HepG2 (cell line): Measurements from ENCODE around the gene LGALS4. TPM values are rescaled to one million over a fixed set of nuclear protein-coding genes. Genes with fewer than 3 reads are reported as not detected.

Experiments
- ATF7 ChIP-seq, 2 experiments: fragments of 450-650 bp in 1 of 2; sonication (generic) in 1 of 2; formaldehyde crosslinking in 1 of 2; IDR thresholded peaks; 2 replicates each; pipeline versions ENCODE4 v1.4.0 to v1.6.1; 2016 to 2020; ENCODE audit warnings: antibody characterized with exemption in 1 of 2, mild to moderate bottlenecking in 1 of 2, missing genetic modification reagents in 1 of 2
- FOSL2 ChIP-seq: sonication (generic); formaldehyde crosslinking; IDR thresholded peaks from 2 replicates; pipeline ENCODE4 v1.4.0; 2020; ENCODE audit warnings: missing genetic modification reagents
- GATAD2A ChIP-seq: IDR thresholded peaks from 2 replicates; pipeline ENCODE4 v1.6.1; 2016
- JARID2 ChIP-seq: sonication (generic); formaldehyde crosslinking; IDR thresholded peaks from 2 replicates; pipeline ENCODE4 v1.8.1; 2023; ENCODE audit warnings: missing genetic modification reagents, inconsistent platforms; ENCODE audit not compliant: insufficient replicate concordance
- KDM1A ChIP-seq: IDR thresholded peaks from 2 replicates; pipeline ENCODE4 v1.6.1; 2016; ENCODE audit warnings: missing compliant biosample characterization
- MIXL1 ChIP-seq: IDR thresholded peaks from 2 replicates; pipeline ENCODE4 v1.6.1; 2016
- NBN ChIP-seq: fragments of 450-650 bp; conservative IDR thresholded peaks from 2 replicates; pipeline ENCODE4 v1.6.1; 2017
- NCOA2 ChIP-seq: sonication (generic); formaldehyde crosslinking; IDR thresholded peaks from 2 replicates; pipeline ENCODE4 v1.8.0; 2022; ENCODE audit warnings: inconsistent platforms
- NR2F6 ChIP-seq, 2 experiments: IDR thresholded peaks; 2 replicates each; pipeline ENCODE4 v1.6.1; 2016; ENCODE audit warnings: antibody characterized with exemption in 1 of 2, mild to moderate bottlenecking in 1 of 2
- RAD51 ChIP-seq: fragments of 450-650 bp; IDR thresholded peaks from 2 replicates; pipeline ENCODE4 v1.6.1; 2016; ENCODE audit warnings: borderline replicate concordance
- RARA ChIP-seq: IDR thresholded peaks from 2 replicates; pipeline ENCODE4 v1.6.1; 2016; ENCODE audit warnings: missing genetic modification reagents, missing compliant biosample characterization
- REPIN1 ChIP-seq: sonication (generic); formaldehyde crosslinking; IDR thresholded peaks from 2 replicates; pipeline ENCODE4 v1.8.0; 2022; ENCODE audit warnings: missing genetic modification reagents, low read depth, mild to moderate bottlenecking, borderline replicate concordance
- ZNF180 ChIP-seq: sonication (generic); formaldehyde crosslinking; IDR thresholded peaks from 2 replicates; pipeline ENCODE4 v1.4.0; 2020; ENCODE audit warnings: low read depth, missing genetic modification reagents, borderline replicate concordance
- ZNF629 ChIP-seq: sonication (generic); formaldehyde crosslinking; conservative IDR thresholded peaks from 2 replicates; pipeline ENCODE4 v1.5.0; 2020; ENCODE audit warnings: missing genetic modification reagents
- ZNF766 ChIP-seq: sonication (generic); formaldehyde crosslinking; IDR thresholded peaks from 2 replicates; pipeline ENCODE4 v1.5.0; 2020; ENCODE audit warnings: missing genetic modification reagents, borderline replicate concordance
- polyA plus RNA-seq, 8 experiments: library from polyadenylated mRNA; depleted of rRNA in 3 of 8; stranded (reverse) in 7 of 8; unstranded in 1 of 8; fragments of >200 nt; fragmentation: Illumina TruSeq in 4 of 8; extraction: Trizol in 4 of 8; gene quantifications; 2 replicates each; pipeline versions ENCODE4 v1.2.1 to v1.2.3, GENCODE V29; 2011 to 2016; ENCODE audit warnings: low read depth in 4 of 8, missing spikeins in 1 of 8, mixed read lengths in 1 of 8; ENCODE audit not compliant: insufficient read depth in 1 of 8
- total RNA-seq, 5 experiments: library from RNA; depleted of rRNA; stranded (reverse); fragments of >200 nt; fragmentation: Illumina TruSeq; extraction: Trizol; gene quantifications; 2 replicates each; pipeline ENCODE4 v1.2.3, GENCODE V29; 2016; ENCODE audit warnings: low read depth in 1 of 5
- TF ChIP-seq, protein P1 (sequence below): sonication (generic); formaldehyde crosslinking; IDR thresholded peaks from 2 replicates; pipeline ENCODE4 v1.5.1; 2020; ENCODE audit warnings: missing genetic modification reagents, mild to moderate bottlenecking, borderline replicate concordance
- TF ChIP-seq, protein P2 (sequence below): sonication (generic); formaldehyde crosslinking; IDR thresholded peaks from 2 replicates; pipeline ENCODE4 v1.5.1; 2020; ENCODE audit warnings: mild to moderate bottlenecking, missing genetic modification reagents, moderate library complexity
- TF ChIP-seq, protein P3 (sequence below): sonication (generic); formaldehyde crosslinking; IDR thresholded peaks from 2 replicates; pipeline ENCODE4 v1.4.0; 2020; ENCODE audit warnings: missing genetic modification reagents, mild to moderate bottlenecking, borderline replicate concordance
- TF ChIP-seq, protein P4 (sequence below): IDR thresholded peaks from 2 replicates; pipeline ENCODE4 v1.6.1; 2016; ENCODE audit warnings: mild to moderate bottlenecking
- TF ChIP-seq, protein P5 (sequence below): sonication (generic); formaldehyde crosslinking; IDR thresholded peaks from 2 replicates; pipeline ENCODE4 v1.8.1; 2023; ENCODE audit warnings: mild to moderate bottlenecking, moderate library complexity, missing genetic modification reagents

Gene LGALS4
- total and polyA plus RNA-seq, 2 of the 13 experiments (the other 11 are each of a cell fraction or from before 2014, with no cell fraction given) = 0.24 to 0.71 TPM

DNA sequence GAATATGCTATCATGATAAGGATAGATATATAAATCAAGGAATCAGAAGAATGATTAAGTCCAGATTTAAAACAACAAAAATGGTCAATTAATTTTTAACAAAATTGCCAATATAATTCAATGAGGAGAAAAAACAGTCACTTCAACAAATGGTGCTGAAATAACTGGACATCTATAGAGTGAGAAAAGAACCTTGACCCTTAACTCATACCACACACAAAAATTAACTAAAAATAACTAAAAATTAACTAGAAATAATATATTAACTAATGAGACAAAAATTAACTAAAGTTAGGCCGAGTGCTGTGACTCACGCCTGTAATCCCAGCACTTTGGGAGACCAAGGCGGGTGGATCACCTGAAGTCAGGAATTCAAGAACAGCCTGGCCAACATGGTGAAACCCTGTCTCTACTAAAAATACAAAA is 48.9 kb downstream of the LGALS4 start (continued):
- TF ChIP-seq, protein P1, sequence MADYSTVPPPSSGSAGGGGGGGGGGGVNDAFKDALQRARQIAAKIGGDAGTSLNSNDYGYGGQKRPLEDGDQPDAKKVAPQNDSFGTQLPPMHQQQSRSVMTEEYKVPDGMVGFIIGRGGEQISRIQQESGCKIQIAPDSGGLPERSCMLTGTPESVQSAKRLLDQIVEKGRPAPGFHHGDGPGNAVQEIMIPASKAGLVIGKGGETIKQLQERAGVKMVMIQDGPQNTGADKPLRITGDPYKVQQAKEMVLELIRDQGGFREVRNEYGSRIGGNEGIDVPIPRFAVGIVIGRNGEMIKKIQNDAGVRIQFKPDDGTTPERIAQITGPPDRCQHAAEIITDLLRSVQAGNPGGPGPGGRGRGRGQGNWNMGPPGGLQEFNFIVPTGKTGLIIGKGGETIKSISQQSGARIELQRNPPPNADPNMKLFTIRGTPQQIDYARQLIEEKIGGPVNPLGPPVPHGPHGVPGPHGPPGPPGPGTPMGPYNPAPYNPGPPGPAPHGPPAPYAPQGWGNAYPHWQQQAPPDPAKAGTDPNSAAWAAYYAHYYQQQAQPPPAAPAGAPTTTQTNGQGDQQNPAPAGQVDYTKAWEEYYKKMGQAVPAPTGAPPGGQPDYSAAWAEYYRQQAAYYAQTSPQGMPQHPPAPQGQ (CRISPR knock-in tag) = no peak
- TF ChIP-seq KDM1A (CRISPR knock-in tag) (no peak), NCOA2 (0 out of 2 replicates have a peak, but pooled peaks have one; percentile 6), FOSL2 (CRISPR knock-in tag) (peak; percentile 89), JARID2 (no peak), ZNF180 (CRISPR knock-in tag) (no peak), GATAD2A (peak; percentile 39; the same call in 1 of the 2 replicates), NR2F6 (IDR thresholded peaks at IDR 0.05) (peak; percentile 75), NR2F6 (CRISPR knock-in tag; IDR thresholded peaks at IDR 0.05) (peak; percentile 50), REPIN1 (no peak), ATF7 (IDR thresholded peaks at IDR 0.05) (no peak), ATF7 (CRISPR knock-in tag; IDR thresholded peaks at IDR 0.05) (no peak), RARA (CRISPR knock-in tag) (peak; percentile 30), ZNF629 (CRISPR knock-in tag) (no peak), MIXL1 (CRISPR knock-in tag) (peak; percentile 62; the same call in 1 of the 2 replicates), RAD51 (peak; percentile 24; the same call in 1 of the 2 replicates), NBN (no peak), ZNF766 (CRISPR knock-in tag) (no peak)
- TF ChIP-seq, protein P2, sequence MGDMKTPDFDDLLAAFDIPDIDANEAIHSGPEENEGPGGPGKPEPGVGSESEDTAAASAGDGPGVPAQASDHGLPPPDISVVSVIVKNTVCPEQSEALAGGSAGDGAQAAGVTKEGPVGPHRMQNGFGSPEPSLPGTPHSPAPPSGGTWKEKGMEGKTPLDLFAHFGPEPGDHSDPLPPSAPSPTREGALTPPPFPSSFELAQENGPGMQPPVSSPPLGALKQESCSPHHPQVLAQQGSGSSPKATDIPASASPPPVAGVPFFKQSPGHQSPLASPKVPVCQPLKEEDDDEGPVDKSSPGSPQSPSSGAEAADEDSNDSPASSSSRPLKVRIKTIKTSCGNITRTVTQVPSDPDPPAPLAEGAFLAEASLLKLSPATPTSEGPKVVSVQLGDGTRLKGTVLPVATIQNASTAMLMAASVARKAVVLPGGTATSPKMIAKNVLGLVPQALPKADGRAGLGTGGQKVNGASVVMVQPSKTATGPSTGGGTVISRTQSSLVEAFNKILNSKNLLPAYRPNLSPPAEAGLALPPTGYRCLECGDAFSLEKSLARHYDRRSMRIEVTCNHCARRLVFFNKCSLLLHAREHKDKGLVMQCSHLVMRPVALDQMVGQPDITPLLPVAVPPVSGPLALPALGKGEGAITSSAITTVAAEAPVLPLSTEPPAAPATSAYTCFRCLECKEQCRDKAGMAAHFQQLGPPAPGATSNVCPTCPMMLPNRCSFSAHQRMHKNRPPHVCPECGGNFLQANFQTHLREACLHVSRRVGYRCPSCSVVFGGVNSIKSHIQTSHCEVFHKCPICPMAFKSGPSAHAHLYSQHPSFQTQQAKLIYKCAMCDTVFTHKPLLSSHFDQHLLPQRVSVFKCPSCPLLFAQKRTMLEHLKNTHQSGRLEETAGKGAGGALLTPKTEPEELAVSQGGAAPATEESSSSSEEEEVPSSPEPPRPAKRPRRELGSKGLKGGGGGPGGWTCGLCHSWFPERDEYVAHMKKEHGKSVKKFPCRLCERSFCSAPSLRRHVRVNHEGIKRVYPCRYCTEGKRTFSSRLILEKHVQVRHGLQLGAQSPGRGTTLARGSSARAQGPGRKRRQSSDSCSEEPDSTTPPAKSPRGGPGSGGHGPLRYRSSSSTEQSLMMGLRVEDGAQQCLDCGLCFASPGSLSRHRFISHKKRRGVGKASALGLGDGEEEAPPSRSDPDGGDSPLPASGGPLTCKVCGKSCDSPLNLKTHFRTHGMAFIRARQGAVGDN = peak; percentile 3; the same call in 1 of the 2 replicates
- TF ChIP-seq, protein P3, sequence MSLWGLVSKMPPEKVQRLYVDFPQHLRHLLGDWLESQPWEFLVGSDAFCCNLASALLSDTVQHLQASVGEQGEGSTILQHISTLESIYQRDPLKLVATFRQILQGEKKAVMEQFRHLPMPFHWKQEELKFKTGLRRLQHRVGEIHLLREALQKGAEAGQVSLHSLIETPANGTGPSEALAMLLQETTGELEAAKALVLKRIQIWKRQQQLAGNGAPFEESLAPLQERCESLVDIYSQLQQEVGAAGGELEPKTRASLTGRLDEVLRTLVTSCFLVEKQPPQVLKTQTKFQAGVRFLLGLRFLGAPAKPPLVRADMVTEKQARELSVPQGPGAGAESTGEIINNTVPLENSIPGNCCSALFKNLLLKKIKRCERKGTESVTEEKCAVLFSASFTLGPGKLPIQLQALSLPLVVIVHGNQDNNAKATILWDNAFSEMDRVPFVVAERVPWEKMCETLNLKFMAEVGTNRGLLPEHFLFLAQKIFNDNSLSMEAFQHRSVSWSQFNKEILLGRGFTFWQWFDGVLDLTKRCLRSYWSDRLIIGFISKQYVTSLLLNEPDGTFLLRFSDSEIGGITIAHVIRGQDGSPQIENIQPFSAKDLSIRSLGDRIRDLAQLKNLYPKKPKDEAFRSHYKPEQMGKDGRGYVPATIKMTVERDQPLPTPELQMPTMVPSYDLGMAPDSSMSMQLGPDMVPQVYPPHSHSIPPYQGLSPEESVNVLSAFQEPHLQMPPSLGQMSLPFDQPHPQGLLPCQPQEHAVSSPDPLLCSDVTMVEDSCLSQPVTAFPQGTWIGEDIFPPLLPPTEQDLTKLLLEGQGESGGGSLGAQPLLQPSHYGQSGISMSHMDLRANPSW (CRISPR knock-in tag) = no peak
- TF ChIP-seq, protein P4, sequence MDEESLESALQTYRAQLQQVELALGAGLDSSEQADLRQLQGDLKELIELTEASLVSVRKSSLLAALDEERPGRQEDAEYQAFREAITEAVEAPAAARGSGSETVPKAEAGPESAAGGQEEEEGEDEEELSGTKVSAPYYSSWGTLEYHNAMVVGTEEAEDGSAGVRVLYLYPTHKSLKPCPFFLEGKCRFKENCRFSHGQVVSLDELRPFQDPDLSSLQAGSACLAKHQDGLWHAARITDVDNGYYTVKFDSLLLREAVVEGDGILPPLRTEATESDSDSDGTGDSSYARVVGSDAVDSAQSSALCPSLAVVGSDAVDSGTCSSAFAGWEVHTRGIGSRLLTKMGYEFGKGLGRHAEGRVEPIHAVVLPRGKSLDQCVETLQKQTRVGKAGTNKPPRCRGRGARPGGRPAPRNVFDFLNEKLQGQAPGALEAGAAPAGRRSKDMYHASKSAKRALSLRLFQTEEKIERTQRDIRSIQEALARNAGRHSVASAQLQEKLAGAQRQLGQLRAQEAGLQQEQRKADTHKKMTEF (CRISPR knock-in tag) = no peak; the same call in 1 of the 2 replicates
- TF ChIP-seq, protein P5, sequence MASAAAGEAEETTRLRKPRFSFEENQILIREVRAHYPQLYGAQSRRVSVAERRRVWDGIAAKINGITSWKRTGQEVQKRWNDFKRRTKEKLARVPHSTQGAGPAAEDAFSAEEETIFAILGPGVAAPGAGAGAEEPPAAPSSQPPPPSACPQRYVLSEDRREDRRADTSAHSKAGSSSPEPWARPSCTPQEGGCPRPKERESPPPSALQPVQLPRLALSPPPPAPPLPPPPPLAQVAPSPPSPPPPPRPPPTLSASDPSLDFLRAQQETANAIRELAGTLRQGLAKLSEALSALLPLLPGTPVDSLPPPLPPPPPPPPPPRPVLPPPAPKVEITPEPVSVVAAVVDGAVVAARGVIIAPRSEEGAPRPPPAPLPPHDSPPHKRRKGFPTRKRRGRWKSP (CRISPR knock-in tag) = no peak
